ENCODE data around the gene FUT8. TPM values are rescaled to one million over a fixed set of nuclear protein-coding genes. Genes with fewer than 3 reads are reported as not detected.

The FUT8 gene
- total RNA-seq, 1 experiment from 2014 or later: 42.3 TPM

GRCh38 chr14:65396082-65396910 lies 16.2 kb upstream of the FUT8 start:
- CTCF ChIA-PET: no interaction called here
- ATAC-seq: no peak
- Histone ChIP-seq H3K27ac (ENCODE audit: low read depth, low read length) (no peak overlapping the region), H3K36me3 (ENCODE audit: control insufficient read depth in 1 of 2, insufficient read depth in 2 of 2, low read length in 2 of 2) (no peaks in the 10 kb centered on the region), H3K4me3 (replicated peaks in 1 of 2; ENCODE audit: low read depth in 1 of 2, low read length in 2 of 2) (no peak overlapping the region), H2AFZ (ENCODE audit: low read depth, low read length, poor library complexity, severe bottlenecking) (no peak overlapping the region), H3K27me3 (ENCODE audit: insufficient read depth, low read length) (no peaks in the 10 kb centered on the region), H3K79me2 (ENCODE audit: insufficient read depth, low read length) (no peaks in the 10 kb centered on the region), H3K9me3 (ENCODE audit: control insufficient read depth in 1 of 2, insufficient read depth in 1 of 2, low read depth in 1 of 2, low read length in 2 of 2) (peaks cover 5 to 7% of the 10 kb centered on the region in 2 experiments; a peak in 2 of 4 replicates), H3K4me2 (ENCODE audit: low read length) (no peak overlapping the region), H3K9me2 (ENCODE audit: insufficient read depth) (no peaks in the 10 kb centered on the region), H4K20me1 (ENCODE audit: insufficient read depth) (no peaks in the 10 kb centered on the region), H3K9ac (ENCODE audit: low read length) (no peak overlapping the region), H3K4me1 (ENCODE audit: control insufficient read depth in 1 of 2, insufficient read depth in 2 of 2, low read length in 2 of 2) (no peaks in the 10 kb centered on the region)
- POLR2A ChIA-PET: no interaction called here
- no TSS peak for BruUV-seq (replicated peaks)
- RAD21 ChIA-PET (ENCODE audit: low non-redundant PET in 1 of 2, low total read pairs in 2 of 2, uncharacterized antibody in 2 of 2, unreplicated experiment in 2 of 2): no interaction called here
- intact Hi-C loops (cut with micrococcal nuclease): no loop called here
- no peak for TF ChIP-seq EZH2phosphoT487 (IDR thresholded peaks at IDR 0.05; ENCODE audit: borderline replicate concordance)
- TF ChIP-seq CEBPB (IDR thresholded peaks at IDR 0.05; ENCODE audit: low read depth): no peak
- TF ChIP-seq SRF (IDR thresholded peaks at IDR 0.05; ENCODE audit: low read depth): no peak
- TF ChIP-seq, protein P1, sequence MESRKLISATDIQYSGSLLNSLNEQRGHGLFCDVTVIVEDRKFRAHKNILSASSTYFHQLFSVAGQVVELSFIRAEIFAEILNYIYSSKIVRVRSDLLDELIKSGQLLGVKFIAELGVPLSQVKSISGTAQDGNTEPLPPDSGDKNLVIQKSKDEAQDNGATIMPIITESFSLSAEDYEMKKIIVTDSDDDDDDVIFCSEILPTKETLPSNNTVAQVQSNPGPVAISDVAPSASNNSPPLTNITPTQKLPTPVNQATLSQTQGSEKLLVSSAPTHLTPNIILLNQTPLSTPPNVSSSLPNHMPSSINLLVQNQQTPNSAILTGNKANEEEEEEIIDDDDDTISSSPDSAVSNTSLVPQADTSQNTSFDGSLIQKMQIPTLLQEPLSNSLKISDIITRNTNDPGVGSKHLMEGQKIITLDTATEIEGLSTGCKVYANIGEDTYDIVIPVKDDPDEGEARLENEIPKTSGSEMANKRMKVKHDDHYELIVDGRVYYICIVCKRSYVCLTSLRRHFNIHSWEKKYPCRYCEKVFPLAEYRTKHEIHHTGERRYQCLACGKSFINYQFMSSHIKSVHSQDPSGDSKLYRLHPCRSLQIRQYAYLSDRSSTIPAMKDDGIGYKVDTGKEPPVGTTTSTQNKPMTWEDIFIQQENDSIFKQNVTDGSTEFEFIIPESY (IDR thresholded peaks at IDR 0.05; ENCODE audit: extremely low read depth, insufficient replicate concordance, low read length): no peak
- TF ChIP-seq FOSL1 (IDR thresholded peaks at IDR 0.05; ENCODE audit: low read depth): no peak
- TF ChIP-seq POLR2A (IDR thresholded peaks at IDR 0.05; ENCODE audit: borderline replicate concordance, extremely low read depth, insufficient read depth, insufficient read length): no peak
- TF ChIP-seq SP1 (IDR thresholded peaks at IDR 0.05; ENCODE audit: low read depth): no peak
- TF ChIP-seq, protein P2, sequence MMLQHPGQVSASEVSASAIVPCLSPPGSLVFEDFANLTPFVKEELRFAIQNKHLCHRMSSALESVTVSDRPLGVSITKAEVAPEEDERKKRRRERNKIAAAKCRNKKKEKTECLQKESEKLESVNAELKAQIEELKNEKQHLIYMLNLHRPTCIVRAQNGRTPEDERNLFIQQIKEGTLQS (IDR thresholded peaks at IDR 0.05): no peak
- TF ChIP-seq SIN3A (IDR thresholded peaks at IDR 0.05; ENCODE audit: low read depth): no peak
- DNase-seq (ENCODE audit: low read depth, low spot score): no peak

Measured in HCT116 (cell line).